HG02571 (cell line): ENCODE measurements around the gene MAPKBP1.

ENCODE experiments used
- ATAC-seq: cut with Tn5 transposase; IDR thresholded peaks from one replicate; pipeline ENCODE4 v1.9.1; 2021; ENCODE audit warnings: mild to moderate bottlenecking, moderate library complexity; ENCODE audit not compliant: unreplicated experiment

MAPKBP1 gene

DNA sequence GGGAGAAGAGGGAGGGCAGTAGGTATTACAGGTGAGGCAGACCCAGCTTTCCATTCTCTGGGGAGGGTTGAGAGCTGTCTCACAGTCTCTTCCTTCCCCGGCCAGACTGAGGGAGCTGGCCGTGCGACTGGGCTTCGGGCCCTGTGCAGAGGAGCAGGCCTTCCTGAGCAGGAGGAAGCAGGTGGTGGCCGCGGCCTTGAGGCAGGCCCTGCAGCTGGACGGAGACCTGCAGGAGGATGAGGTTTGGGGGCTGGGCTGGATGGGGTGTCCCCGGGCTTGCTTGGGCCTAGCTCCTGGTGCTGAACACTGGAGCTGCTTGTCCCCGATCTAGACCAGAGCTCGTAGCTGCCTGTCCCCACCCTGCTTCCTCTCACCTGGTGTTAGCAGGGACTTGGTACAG, 69.3 kb downstream of the MAPKBP1 start:
- ATAC-seq = no peak

DNA sequence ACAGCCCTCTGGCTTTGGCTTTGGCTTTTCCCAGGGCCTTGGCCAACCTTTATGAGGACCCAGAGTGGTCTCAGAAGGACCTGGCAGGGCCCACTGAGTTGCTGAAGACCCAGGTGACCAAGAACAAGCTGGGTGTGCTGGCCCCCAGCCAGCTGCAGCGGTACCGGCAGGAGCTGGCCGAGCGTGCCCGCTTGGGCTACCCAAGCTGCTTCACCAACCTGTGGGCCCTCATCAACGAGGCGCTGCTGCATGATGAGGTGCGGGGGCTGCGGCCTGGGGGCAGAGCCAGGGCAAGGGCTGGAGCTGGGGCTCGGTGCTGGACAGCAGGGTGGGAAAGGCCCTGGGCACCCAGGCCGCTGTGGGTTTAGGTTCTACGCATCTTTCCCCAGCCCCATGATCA, 70.5 kb downstream of the MAPKBP1 start:
- no peak for ATAC-seq

DNA sequence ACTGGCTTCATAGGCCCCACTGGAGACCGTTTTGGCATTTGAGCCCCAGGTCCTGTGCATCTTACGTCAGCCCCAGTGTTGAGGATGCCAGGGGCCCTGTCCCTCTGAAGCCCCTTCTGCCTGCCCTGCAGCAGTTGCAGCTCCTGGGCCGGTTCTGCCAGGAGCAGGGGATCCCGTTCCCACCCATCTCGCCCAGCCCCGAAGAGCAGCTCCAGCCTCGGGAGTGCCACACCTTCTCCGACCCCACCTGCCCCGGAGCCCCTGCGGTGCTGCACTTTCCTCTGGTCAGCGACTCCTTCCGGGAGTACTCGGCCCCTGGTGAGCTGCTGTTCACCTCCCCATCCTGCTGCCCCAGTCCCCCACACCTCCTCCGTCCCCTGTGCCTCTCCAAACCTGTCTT, 72.9 kb downstream of the MAPKBP1 start:
- no peak for ATAC-seq

DNA sequence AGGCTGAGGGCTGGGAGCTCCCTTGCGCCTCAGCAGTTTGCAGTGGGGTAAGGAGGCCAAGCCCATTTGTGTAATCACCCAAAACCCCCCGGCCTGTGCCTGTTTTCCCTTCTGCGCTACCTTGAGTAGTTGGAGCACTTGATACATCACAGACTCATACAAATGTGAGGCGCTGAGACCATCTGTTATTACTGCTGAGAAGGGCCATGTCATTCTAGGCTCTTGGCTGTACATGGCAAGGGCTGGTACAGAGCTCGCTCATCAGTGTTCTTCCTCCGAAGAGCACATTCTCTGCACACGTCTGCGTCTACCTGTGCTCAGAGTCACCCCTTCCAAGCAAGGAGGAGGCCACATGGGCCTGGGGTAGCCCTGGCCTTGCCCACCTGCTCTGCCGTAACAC, 73.7 kb downstream of the MAPKBP1 start:
- ATAC-seq = no peak

DNA sequence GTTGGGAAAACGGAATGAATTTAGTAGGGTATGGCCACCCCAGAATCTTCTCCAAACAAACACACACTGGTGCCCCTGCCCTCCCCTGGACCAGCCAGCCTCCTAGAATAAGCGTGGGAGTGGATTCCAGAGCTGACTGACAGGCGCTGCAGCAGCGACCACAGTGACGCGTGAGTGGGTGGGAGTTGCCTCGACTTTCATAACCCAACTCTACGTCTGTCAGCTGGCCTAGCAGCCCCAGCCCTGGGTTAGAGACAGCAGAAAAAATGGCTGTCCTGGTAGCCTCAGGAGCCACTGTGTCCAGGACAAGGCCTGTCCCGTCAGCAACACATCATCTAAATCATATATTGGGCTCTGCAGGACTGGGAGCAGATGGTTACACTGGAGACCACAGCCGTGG, 74.3 kb downstream of the MAPKBP1 start:
- ATAC-seq = no peak

DNA sequence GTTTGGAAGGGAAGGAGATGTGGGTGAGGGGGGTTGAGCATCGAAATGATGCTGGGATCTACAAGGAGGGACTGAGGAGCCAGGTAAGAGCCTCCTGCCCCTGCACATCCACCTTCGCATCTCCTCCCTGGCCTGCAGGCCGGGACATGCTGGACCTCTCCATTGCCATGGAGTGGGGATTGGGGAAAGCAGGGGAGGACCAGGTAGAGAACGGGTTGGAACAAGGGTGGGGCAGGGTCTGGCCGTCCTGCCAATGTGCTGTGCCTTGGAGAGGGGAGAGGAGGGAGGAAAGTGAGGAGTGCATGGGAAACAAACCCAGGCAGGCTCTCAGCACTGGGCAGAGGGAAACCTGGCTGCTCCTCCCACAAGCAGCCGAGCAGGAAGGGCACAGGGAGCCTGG, 74.9 kb downstream of the MAPKBP1 start:
- ATAC-seq = no peak

DNA sequence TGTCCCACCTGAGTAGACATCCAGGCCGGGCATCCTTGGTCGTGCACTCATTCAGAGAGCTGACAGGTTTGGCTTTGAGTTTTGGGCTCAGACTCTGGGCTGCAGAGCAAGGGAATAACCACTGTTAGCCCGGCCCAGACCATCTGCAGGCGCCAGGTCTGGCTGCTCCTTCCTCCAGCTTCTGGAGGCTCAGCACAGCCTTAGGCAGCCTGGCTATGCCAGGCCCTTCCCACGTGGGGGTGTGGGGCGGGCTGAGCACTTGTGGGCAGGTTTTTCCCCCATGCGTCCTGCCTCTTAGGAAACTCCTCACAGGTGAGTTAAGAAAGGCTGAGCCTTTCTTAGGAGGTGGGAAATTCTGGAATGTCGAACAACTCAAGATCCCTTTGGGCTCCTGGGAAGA, 75.6 kb downstream of the MAPKBP1 start:
- no peak for ATAC-seq

DNA sequence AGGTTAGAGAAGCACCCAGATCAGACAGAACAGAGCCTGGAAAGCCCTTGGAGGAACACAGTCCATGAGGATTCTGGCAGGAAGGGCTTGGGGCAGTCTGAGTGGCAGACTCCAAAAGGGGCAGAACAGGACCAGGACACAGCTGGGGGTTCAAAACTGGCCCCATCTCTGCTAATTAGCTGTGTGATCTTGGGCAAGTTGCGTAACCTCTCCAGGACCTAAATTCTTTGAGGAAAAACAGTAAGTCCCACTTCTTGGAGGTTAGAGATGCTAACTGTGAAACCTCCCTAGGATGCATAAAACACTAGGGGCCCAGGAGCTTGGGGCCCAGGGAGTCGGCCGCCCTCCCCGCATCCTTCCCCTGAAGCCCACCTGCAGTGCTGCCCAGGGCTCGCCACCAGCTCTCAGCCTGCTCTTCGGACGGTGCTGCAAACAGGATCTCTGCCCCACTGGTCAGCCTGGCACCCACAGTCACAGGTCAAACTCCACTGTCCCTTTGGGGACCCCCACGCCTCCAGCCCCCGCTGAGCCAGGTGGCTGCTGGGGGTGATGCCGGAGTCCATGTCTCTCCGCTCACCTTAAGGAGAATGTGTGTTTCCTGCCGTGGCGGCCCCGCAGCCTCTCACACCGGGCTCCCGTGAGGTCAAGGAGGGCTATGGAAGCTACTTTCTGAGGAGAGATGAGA, 76.3 kb downstream of the MAPKBP1 start:
- ATAC-seq = no peak

DNA sequence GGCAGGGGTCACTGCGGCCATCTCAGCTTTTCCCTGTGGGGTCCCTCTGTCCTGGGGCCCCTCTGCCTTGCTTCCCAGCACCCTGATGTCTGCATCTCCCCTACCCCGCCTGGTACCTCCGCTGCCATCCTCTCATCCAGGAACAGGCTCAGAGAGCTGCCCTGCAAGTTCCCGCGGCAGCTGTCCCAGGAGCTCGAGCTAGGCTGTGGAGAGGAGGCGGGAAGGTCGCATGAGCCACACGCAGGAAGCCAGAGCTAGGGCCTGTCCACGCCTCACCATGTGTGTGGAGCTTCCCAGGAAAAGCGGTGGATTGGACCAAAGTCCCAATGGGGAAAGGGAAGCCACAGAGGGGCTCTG, 76.9 kb downstream of the MAPKBP1 start:
- ATAC-seq = no peak

DNA sequence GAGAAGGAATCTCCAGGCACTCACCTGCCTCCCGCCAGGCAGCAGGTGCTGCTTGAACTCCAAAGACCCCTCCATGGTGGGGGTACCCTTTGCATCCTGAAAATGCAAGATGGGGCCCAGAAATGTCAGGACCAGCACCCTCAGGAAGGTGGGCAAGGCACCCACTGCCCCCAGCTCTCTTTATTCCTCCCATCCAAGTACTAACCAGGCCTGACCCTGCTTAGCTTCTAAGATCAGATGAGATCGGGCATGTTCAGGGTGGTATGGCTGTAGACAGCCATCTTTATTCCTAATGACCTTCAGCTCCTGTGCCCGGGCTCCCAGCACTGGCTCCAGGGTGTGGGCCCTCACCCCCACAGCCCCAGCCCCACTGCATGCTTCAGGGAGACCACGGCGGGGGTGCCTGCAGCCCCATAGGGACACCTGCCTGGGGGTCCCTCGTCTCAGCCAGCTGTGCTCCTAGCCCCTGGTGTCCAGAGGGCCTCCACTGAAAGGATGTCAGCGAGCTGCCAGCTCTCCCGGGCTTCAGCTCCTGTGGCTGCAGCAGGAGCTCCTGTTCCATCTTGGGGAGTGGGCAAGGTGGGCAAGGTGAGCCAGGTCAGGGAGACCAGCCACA, 77.6 kb downstream of the MAPKBP1 start:
- no peak for ATAC-seq

DNA sequence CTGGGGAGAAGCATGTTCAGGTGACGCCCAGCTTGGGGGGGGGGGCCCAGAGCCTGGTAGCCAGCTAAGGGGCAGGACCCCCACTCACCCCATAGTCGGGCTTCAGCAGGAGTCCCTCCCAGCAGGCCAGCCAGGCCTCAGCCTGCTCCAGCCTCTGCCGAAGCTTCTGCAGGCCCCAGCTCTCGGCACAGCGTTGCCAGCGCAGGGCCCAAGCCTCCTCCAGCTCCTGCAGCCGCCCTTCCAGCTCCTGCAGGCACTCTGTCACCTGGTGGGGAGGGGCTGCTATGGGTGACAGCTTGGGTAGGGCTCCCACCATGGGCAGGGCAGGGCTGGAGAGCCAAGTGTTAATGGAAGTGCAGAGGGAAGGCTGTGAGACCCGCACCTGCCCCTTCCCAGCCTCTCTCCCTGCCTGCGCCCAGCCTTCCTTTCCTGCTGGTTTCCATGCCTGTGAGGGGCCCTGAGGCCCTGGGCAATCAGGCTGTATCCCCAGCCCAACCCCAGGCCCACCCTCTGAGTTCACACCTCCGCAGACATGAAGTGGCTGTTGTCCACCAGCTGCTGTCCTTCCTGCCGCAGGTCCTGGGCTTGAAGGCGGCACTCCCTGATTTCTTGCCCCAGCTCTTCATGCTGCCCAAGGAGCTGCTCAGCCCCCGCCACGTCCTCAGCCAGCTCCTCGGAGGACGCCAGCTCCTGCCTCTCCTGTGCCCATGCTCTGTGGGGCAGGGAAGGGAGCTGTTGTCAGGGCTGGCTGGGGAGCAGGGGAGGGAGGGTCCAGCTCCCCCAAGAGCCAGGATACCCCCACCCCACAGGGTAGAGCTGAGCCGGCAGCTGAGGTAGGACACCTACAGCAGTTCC, 78.7 kb downstream of the MAPKBP1 start:
- no peak for ATAC-seq

DNA sequence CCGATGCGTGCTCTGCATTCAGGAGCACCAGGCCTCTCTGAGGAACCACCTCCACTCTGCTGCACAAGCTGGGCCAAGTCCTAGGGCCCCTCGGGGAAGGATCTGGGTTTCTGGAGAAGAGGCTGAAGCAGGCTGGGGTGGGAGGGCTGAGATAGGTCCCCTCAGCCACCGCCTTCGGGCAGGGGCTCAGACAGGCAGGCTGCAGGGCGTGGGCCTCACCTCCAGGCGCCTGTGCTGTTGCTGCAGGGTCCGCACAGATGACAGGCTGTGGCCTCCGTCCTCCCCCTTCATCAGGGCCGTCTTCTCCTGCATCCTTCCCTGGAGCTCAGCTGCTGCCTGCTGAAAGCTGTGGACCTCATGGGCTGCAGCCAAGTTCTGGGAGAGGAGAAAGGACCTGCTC, 79.5 kb downstream of the MAPKBP1 start:
- ATAC-seq = no peak

DNA sequence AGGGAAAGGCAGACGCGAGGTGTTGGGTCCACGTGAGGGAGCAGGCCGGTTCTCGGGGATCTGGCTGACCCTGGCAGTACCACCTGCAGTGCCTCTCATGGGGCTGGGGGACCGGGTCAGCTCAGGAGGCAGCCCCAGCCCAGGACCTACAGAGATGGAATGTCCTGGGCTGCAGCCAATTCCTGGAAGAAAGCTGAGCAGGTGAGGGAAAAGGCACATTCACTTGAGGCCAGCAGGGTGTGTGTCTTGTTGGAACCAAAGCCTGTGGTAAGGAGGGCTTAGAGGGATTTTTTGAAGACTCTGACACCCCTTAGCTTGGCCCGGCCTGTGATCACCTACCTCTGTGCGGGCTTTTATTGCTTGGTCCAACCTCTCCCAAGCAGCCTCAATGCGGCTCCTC, 80.2 kb downstream of the MAPKBP1 start:
- ATAC-seq = no peak

DNA sequence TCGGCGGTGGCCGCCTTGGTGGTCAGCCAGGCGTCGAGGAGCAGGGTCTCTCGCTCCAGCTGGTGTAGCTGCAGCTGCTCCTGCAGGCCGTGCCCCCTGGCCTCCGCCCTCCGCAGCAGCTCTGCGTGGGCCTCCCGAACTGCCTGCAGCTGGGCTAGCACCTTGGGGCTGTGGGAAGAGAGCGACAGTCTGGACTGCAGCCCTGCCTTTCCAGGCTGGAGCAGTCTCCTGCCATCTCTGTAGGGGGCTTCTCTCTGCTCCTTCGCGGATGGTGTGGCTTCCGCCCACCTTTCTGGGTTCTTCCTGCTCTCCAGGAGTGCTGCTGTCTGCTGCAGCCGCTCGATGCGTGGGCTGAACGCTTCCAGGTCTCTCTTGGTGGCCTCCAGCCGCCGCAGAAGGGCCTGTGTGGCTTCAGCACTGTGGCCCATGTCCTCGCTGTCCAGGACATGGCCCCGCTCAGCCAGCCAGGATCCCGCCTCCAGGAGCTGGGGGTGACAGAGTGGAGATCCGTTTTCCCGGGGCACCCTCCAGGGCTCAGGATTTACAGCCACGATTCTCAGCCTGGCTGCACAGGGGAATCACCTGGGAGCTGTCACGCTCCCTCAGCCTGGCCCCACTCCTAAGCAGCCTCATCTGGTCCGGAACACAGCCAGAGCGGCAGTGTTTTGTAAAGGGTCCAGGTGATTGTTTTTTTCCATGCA, 81.1 kb downstream of the MAPKBP1 start:
- no peak for ATAC-seq

DNA sequence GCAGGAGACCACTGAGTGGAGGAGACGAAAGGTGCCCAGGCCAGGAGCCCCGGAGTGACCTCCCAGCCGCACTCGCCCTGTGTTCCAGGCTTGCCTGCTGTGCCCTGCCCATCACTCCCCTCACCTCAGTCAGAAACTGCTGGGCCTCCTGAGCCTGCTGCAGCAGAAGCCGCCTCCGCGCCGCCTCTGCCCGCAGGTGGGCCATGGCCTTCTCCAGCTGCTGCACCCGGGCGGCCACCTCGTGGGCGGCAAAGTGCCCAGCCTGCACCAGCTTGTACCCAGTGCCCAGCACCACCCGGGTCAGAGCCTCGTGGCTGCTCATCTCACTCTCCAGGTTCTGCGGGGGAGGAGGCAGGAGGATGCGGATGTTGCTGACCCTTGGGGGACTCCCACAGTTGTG, 82.0 kb downstream of the MAPKBP1 start:
- ATAC-seq = no peak

DNA sequence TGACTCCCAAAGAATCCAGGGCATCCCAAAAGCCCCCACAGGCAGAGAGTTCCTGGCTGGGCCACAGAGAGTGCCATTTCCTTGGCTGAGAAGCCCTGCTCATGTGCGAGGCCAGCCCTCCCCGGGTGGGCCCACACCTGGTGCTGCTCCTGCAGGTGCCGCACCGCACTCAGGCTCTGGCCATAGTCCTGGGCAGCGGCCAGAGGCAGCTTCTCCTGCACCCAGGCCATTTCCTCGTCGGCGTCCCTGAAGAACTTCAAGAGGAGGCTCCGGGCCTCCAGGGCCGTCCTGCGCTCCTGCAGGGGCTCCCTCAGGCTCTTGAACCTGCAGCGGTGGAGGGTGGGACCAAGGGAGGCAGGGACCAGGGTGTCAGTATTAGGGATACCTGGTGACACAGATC, 82.4 kb downstream of the MAPKBP1 start:
- ATAC-seq = no peak

DNA sequence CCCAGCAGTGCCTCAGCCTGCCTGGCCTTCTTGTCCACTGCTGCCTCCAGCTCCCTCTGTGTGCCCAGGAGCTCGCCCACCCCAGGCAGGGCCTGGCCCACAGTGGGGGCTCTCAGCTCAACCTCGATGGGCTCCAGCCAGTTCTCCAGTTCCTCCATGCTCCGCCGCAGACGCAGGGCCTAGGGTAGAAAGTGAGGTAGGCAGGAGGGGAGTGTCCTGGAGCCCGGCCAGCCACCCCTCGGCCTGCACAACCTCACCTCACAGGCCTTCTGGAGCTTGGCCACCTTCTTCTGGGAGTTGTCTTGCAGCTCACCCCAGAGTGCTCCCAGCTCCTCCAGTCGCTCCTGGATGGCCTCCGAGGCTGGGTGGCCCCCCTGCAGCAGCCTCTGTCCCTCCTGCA, 83.0 kb downstream of the MAPKBP1 start:
- ATAC-seq = no peak

DNA sequence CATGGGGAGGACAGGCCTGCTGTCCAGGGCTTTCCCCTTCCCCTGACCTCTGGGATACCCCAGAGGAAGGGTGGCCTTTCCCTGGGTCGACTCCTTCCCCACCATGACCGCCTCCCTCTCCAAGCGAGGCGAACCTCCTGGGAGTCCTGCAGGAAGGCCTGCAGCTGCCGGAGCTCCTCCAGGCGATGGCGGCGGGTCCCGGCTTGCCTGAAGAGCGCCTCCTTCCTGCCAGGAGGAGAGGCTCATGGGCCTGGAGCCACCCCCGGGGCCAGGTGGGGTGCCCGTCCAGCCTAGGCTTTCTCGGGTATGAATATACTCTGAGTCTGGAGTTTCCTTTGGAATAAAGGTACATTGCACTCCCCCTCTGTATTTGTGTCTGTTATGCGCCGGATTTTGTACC, 84.5 kb downstream of the MAPKBP1 start:
- no peak for ATAC-seq

DNA sequence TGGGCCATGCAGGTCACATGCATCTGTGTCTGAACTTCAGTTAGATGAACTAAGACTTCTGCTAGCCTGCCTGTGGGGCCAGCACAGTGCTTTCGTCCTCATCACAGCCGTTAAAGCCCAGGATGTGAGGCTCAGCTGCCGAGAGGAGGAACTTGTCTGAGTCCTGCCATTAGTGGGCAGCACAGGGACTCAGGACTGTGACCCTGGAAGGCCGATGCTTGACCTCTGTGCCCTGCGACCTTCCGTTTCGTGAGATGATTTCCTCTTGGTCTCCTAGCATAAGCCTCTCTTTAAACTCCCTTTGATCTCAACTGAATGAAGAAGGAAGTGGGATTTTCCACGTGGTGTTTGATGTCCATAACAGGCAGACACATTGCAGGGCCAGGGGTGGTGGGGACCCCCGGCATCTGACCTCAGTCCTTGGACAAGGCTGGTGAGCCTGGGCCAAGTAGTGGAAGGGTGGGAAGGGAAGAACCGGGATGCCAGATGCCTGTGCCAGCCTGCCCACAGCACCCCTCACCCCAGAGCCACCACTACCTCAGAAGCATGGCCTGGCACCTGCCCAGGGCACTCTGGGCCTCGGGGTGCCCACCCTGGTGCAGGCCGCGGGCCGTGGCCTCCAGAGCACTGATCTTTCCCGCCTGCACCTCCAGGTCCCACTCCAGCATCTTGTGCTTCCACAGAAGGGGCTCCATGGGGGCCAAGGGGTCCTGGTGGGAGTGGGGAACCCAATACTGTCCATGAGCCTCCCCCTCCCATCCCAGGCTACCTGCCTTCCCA, 86.0 kb downstream of the MAPKBP1 start:
- no peak for ATAC-seq

DNA sequence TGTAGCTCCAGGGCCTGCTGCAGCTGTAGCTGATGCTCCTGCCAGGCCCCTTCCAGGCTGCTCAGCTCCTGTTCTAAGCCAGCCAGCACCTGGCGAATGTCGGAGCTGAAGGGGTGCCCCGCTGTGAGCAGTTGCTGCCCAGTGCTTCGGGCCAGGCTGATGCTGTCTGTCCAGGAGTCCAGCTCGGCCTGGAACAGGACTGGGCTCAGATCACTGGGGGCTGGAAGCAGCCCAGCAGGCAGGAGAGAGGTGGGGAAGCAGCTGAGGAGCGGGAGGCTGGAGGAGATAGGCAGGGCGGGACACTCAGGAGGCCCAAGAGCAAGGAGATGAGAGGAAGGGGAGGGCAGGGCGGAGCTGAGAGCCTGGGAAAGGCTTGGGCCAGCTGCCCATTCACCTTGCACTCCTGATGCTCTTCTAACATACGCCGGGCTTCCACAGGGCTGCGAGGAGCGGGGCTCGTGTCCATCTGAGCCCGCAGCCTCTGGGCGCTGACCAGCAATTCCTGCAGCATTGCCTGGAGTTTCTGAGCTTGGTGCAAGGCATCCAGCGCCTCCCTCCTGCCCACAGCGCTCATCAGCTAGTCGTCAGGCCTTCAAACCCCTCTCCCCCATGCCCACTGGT, 87.6 kb downstream of the MAPKBP1 start:
- ATAC-seq = no peak
